Central memory CD8-positive, alpha-beta T cell (primary cell): ENCODE measurements around the gene OGFR.

Source experiments
- ATAC-seq: fragments of 150-1000 bp; cut with Tn5 transposase; replicated peaks from 2 replicates; pipeline ENCODE4 v1.10.0; 2022; ENCODE audit warnings: mild to moderate bottlenecking, moderate FRiP score, moderate number of reproducible peaks; ENCODE audit not compliant: poor library complexity, severe bottlenecking; ENCODE audit errors: extremely low read depth
- DNase-seq, 2 donors: peaks; one replicate each; pipeline ENCODE4 v3.0.0; 2021; ENCODE audit warnings: low spot score in 2 of 2
- H3K27ac Mint-ChIP-seq: one replicate; pipeline ENCODE4 v1.8.0; 2022; ENCODE audit warnings: low read depth, mild to moderate bottlenecking, moderate library complexity, mixed read lengths
- H3K27me3 Mint-ChIP-seq: one replicate; pipeline ENCODE4 v1.8.0; 2022; ENCODE audit warnings: mixed read lengths
- H3K36me3 Mint-ChIP-seq: one replicate; pipeline ENCODE4 v1.8.0; 2022; ENCODE audit warnings: mild to moderate bottlenecking, moderate library complexity, mixed read lengths; ENCODE audit not compliant: insufficient read depth
- H3K4me1 Mint-ChIP-seq: one replicate; pipeline ENCODE4 v1.8.0; 2022; ENCODE audit warnings: mixed read lengths
- H3K4me3 Mint-ChIP-seq: one replicate; pipeline ENCODE4 v1.8.0; 2022; ENCODE audit warnings: mild to moderate bottlenecking, moderate library complexity, mixed read lengths
- H3K9me3 Mint-ChIP-seq: one replicate; pipeline ENCODE4 v1.8.0; 2022; ENCODE audit warnings: mixed read lengths

The OGFR gene, protein sequence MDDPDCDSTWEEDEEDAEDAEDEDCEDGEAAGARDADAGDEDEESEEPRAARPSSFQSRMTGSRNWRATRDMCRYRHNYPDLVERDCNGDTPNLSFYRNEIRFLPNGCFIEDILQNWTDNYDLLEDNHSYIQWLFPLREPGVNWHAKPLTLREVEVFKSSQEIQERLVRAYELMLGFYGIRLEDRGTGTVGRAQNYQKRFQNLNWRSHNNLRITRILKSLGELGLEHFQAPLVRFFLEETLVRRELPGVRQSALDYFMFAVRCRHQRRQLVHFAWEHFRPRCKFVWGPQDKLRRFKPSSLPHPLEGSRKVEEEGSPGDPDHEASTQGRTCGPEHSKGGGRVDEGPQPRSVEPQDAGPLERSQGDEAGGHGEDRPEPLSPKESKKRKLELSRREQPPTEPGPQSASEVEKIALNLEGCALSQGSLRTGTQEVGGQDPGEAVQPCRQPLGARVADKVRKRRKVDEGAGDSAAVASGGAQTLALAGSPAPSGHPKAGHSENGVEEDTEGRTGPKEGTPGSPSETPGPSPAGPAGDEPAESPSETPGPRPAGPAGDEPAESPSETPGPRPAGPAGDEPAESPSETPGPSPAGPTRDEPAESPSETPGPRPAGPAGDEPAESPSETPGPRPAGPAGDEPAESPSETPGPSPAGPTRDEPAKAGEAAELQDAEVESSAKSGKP

DNA sequence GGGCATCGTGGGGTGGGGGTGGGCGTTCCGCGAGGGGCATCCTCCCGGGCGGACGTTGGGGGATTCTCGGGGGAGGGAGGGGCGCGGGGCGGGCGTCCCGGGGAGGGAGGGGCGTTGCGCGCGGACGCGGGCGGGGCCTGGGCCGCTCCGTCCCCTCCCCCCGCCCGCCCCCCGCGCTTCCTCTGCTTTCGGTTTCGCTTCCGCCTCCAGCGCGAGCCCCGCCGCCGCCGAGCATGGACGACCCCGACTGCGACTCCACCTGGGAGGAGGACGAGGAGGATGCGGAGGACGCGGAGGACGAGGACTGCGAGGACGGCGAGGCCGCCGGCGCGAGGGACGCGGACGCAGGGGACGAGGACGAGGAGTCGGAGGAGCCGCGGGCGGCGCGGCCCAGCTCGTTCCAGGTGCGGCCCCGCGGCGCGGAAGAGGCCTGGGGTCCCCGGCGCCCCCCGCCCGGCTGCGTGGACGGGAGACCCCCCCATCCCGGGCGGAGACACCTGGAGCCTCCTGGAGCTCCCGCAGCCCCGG, at the start of gene OGFR:
TSS of gene OGFR (plus strand) at position 209 of the 528 bp plus-strand sequence. CDS start at position 234, 25 bp downstream.
- peaks cover 33% of the 10 kb centered on the region for H3K36me3 Mint-ChIP-seq
- no peaks in the 10 kb centered on the region for H3K27me3 Mint-ChIP-seq
- peaks cover 27% of the 10 kb centered on the region for H3K4me1 Mint-ChIP-seq
- peak within 1 kb of the TSS; percentile 97 for H3K27ac Mint-ChIP-seq
- no peaks in the 10 kb centered on the region for H3K9me3 Mint-ChIP-seq
- DNase-seq (peak; percentile 44 to 61), ATAC-seq (peak; percentile 72)
- H3K4me3 Mint-ChIP-seq: peak within 1 kb of the TSS; percentile 95

DNA sequence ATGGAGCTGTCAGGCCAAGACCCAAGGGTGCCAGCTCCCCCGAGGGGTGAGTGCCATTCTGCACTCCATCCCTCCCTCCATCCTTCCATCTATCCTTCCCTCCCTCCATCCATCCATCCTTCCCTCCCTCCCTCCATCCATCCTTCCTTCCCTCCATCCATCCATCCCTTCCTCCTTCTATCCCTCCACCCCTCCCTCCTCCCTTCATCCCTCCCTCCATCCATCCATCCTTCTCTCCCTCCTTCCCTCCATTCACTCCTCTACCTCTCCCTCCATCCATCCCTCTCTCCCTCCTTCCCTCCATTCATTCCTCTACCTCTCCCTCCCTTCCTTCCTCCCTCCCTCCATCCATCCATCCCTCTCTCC, 49.7 kb upstream of the OGFR start:
- Mint-ChIP-seq H3K27ac (no peak overlapping the region), H3K9me3 (no peaks in the 10 kb centered on the region), H3K36me3 (peaks cover 2% of the 10 kb centered on the region), H3K4me1 (no peaks in the 10 kb centered on the region), H3K27me3 (peaks cover 22% of the 10 kb centered on the region), H3K4me3 (no peak overlapping the region)
- ATAC-seq (no peak), DNase-seq (no peak)

DNA sequence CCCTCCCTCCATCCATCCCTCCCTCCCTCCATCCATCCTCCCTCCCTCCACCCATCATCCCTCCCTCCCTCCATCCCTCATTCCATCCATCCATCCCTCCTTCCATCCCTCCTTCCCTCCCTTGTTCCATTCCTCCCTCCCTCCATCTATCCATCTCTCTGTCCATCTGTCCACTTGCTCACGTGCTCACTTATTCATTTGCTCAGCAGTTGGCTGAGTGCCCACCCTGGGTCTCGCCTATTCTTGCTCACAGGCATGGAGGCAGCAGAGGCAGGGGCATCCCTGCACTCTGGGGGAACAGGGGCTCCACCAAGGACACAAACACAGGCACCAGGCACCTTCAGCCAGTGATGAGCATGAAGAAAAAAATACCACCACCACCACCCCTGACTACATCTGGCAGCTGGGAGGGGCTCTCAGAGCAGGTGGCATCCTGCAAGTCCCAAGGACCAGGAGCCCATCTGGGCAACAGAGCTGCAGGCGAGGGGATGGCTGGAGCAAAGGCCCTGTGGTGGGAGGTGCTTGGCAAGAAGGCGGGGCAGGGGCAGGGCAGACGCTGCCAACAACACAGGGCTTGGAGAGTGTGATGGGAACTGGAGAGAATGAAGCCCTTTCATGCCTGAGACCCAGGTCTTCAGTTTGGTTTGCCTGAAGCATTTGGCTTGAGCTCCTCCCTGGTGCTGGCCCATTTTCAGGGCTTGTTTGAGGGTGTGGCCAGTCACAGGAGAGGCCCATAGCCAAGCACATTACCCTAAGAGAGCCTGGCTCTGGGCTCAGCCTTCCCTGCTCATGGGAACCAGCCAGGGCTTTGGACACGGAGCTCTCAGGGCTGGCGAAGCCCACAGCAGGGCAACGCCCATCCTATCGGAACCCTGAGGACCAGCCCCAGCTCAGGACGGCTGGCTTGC, 48.6 kb upstream of the OGFR start:
- no peaks in the 10 kb centered on the region for H3K9me3 Mint-ChIP-seq
- H3K27me3 Mint-ChIP-seq: peaks cover 22% of the 10 kb centered on the region
- H3K4me1 Mint-ChIP-seq: no peaks in the 10 kb centered on the region
- H3K4me3 Mint-ChIP-seq: no peak overlapping the region
- peaks cover 2% of the 10 kb centered on the region for H3K36me3 Mint-ChIP-seq
- ATAC-seq: no peak
- no peak overlapping the region for H3K27ac Mint-ChIP-seq
- no peak for DNase-seq

GRCh38 chr20:62758226-62758912, 46.3 kb upstream of the OGFR start:
- Mint-ChIP-seq H3K4me1 (no peaks in the 10 kb centered on the region), H3K27me3 (peaks cover 22% of the 10 kb centered on the region), H3K27ac (no peak overlapping the region), H3K4me3 (no peak overlapping the region), H3K9me3 (no peaks in the 10 kb centered on the region), H3K36me3 (peaks cover 2% of the 10 kb centered on the region)
- ATAC-seq (no peak), DNase-seq (no peak)

DNA sequence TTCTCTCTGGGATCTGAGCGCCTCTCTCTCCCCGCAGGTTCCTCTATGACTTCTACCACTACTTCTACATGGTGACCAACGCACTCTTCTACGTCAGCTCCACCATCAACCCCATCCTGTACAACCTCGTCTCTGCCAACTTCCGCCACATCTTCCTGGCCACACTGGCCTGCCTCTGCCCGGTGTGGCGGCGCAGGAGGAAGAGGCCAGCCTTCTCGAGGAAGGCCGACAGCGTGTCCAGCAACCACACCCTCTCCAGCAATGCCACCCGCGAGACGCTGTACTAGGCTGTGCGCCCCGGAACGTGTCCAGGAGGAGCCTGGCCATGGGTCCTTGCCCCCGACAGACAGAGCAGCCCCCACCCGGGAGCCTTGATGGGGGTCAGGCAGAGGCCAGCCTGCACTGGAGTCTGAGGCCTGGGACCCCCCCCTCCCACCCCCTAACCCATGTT, 44.6 kb upstream of the OGFR start:
- ATAC-seq (no peak), DNase-seq (no peak)
- no peak overlapping the region for H3K4me3 Mint-ChIP-seq
- no peak overlapping the region for H3K27ac Mint-ChIP-seq
- no peaks in the 10 kb centered on the region for H3K4me1 Mint-ChIP-seq
- H3K9me3 Mint-ChIP-seq: no peaks in the 10 kb centered on the region
- peaks cover 22% of the 10 kb centered on the region for H3K27me3 Mint-ChIP-seq
- peaks cover 2% of the 10 kb centered on the region for H3K36me3 Mint-ChIP-seq

GRCh38 chr20:62760471-62760855, 44.2 kb upstream of the OGFR start:
- DNase-seq (no peak), ATAC-seq (no peak)
- Mint-ChIP-seq H3K4me1 (no peaks in the 10 kb centered on the region), H3K36me3 (peaks cover 4% of the 10 kb centered on the region), H3K4me3 (no peak overlapping the region), H3K9me3 (no peaks in the 10 kb centered on the region), H3K27ac (no peak overlapping the region), H3K27me3 (peaks cover 22% of the 10 kb centered on the region)

- ATAC-seq: no peak
- H3K4me1 Mint-ChIP-seq: no peaks in the 10 kb centered on the region
- peaks cover 4% of the 10 kb centered on the region for H3K36me3 Mint-ChIP-seq
- H3K27ac Mint-ChIP-seq: no peak overlapping the region
- H3K4me3 Mint-ChIP-seq: no peak overlapping the region
- H3K9me3 Mint-ChIP-seq: no peaks in the 10 kb centered on the region
- no peak for DNase-seq
- H3K27me3 Mint-ChIP-seq: peaks cover 18% of the 10 kb centered on the region
Measured at GRCh38 chr20:62760856-62761758, 43.5 kb upstream of the OGFR start.

- peaks cover 14% of the 10 kb centered on the region for H3K27me3 Mint-ChIP-seq
- H3K4me1 Mint-ChIP-seq: peaks cover 2% of the 10 kb centered on the region
- H3K27ac Mint-ChIP-seq: no peak overlapping the region
Measured at GRCh38 chr20:62761759-62762131, 42.9 kb upstream of the OGFR start.

GRCh38 chr20:62762376-62762775, 42.3 kb upstream of the OGFR start:
- H3K9me3 Mint-ChIP-seq: no peaks in the 10 kb centered on the region
- H3K27me3 Mint-ChIP-seq: peaks cover 14% of the 10 kb centered on the region
- DNase-seq (no peak), ATAC-seq (no peak)
- H3K4me3 Mint-ChIP-seq: no peak overlapping the region
- H3K36me3 Mint-ChIP-seq: peaks cover 2% of the 10 kb centered on the region
- peaks cover 8% of the 10 kb centered on the region for H3K4me1 Mint-ChIP-seq
- H3K27ac Mint-ChIP-seq: no peak overlapping the region

More at GRCh38 chr20:62761759-62762131, 42.9 kb upstream of the OGFR start:
- peaks cover 3% of the 10 kb centered on the region for H3K36me3 Mint-ChIP-seq
- H3K9me3 Mint-ChIP-seq: no peaks in the 10 kb centered on the region
- DNase-seq (no peak), ATAC-seq (no peak)
- no peak overlapping the region for H3K4me3 Mint-ChIP-seq

- H3K9me3 Mint-ChIP-seq: no peaks in the 10 kb centered on the region
- DNase-seq: no peak
- H3K4me1 Mint-ChIP-seq: peaks cover 10% of the 10 kb centered on the region
- ATAC-seq: no peak
- H3K27ac Mint-ChIP-seq: no peak overlapping the region
- peaks cover 12% of the 10 kb centered on the region for H3K27me3 Mint-ChIP-seq
- H3K36me3 Mint-ChIP-seq: peaks cover 2% of the 10 kb centered on the region
- H3K4me3 Mint-ChIP-seq: no peak overlapping the region
Measured at GRCh38 chr20:62762801-62763368, 41.8 kb upstream of the OGFR start.

- peaks cover 7% of the 10 kb centered on the region for H3K27me3 Mint-ChIP-seq
- H3K27ac Mint-ChIP-seq: no peak overlapping the region
Measured at GRCh38 chr20:62763404-62763803, 41.2 kb upstream of the OGFR start.

More at GRCh38 chr20:62763404-62763803, 41.2 kb upstream of the OGFR start:
- DNase-seq (no peak), ATAC-seq (no peak)
- Mint-ChIP-seq H3K4me1 (peaks cover 10% of the 10 kb centered on the region), H3K4me3 (no peak overlapping the region), H3K9me3 (no peaks in the 10 kb centered on the region), H3K36me3 (peaks cover 2% of the 10 kb centered on the region)
